GM10266 (cell line): Measurements from ENCODE around the gene ZFAND5.

ENCODE experiments used
- DNase-seq: peaks from one replicate; pipeline ENCODE4 v3.0.0; 2012; ENCODE audit errors: extremely low spot score
- CTCF ChIP-seq: IDR thresholded peaks from 2 replicates; pipeline ENCODE4 v1.5.1; 2012; ENCODE audit warnings: mild to moderate bottlenecking, low read depth; ENCODE audit not compliant: control insufficient read depth, insufficient read depth; ENCODE audit errors: missing control alignments

ZFAND5 gene

GRCh38 chr9:72353455-72354116 is 11.4 kb downstream of the ZFAND5 start:
- no peak for DNase-seq
- no peak for TF ChIP-seq CTCF

- DNase-seq: no peak
- no peak for TF ChIP-seq CTCF
Measured at GRCh38 chr9:72352911-72353388, 12.1 kb downstream of the ZFAND5 start.

GRCh38 chr9:72351538-72352453 is 13.2 kb downstream of the ZFAND5 start:
- no peak for TF ChIP-seq CTCF
- DNase-seq: no peak

- no peak for DNase-seq
- no peak for TF ChIP-seq CTCF
Measured at GRCh38 chr9:72349911-72350310, 15.1 kb downstream of the ZFAND5 start.

GRCh38 chr9:72349240-72349639 is 15.8 kb downstream of the ZFAND5 start:
- no peak for TF ChIP-seq CTCF
- no peak for DNase-seq

- no peak for TF ChIP-seq CTCF
- DNase-seq: no peak
Measured at GRCh38 chr9:72346333-72346732, 18.7 kb downstream of the ZFAND5 start.

- no peak for DNase-seq
- TF ChIP-seq CTCF: no peak
Measured at GRCh38 chr9:72338631-72339030, 26.4 kb downstream of the ZFAND5 start.
